NCI-H1417 treated with DMSO at 0.1 percent for 48 hours (cell line): Measurements from ENCODE around the gene RNU6-9.

Experiments
- DNase-seq: peaks from one replicate; lab custom pipeline; 2025; lab: John Stamatoyannopoulos, UW

Gene RNU6-9

GRCh38 chr19:919199-920050, 26.1 kb downstream of the RNU6-9 start:
- peak; percentile 32 for DNase-seq

- DNase-seq = peak; percentile 32
These were observed 27.0 kb downstream of the RNU6-9 start for GRCh38 chr19:920051-920864.

GRCh38 chr19:924553-925086, 31.3 kb downstream of the RNU6-9 start:
- no peak for DNase-seq

GRCh38 chr19:925087-925525, 31.8 kb downstream of the RNU6-9 start:
- DNase-seq = peak; percentile 67

- DNase-seq = peak; percentile 71
These were observed 32.4 kb downstream of the RNU6-9 start, which contains the start of gene ARID3A for GRCh38 chr19:925526-926322. TSS of gene ARID3A (plus strand) at chr19:926035. CDS start at chr19:929529, 3,494 bp downstream.

GRCh38 chr19:926323-926588, 33.0 kb downstream of the RNU6-9 start:
- DNase-seq = no peak

- DNase-seq = no peak
These were observed 33.5 kb downstream of the RNU6-9 start for GRCh38 chr19:926589-927350.

GRCh38 chr19:927351-927779, 34.1 kb downstream of the RNU6-9 start:
- no peak for DNase-seq

- no peak for DNase-seq
These were observed 34.6 kb downstream of the RNU6-9 start for GRCh38 chr19:927780-928401.

GRCh38 chr19:928471-929202, 35.4 kb downstream of the RNU6-9 start:
- DNase-seq = no peak

- no peak for DNase-seq
These were observed 36.1 kb downstream of the RNU6-9 start for GRCh38 chr19:929203-929890.

- no peak for DNase-seq
These were observed 36.6 kb downstream of the RNU6-9 start for GRCh38 chr19:929891-930258.

GRCh38 chr19:931860-932647, 38.8 kb downstream of the RNU6-9 start:
- DNase-seq = no peak

- no peak for DNase-seq
These were observed 39.6 kb downstream of the RNU6-9 start for GRCh38 chr19:932648-933552.

- no peak for DNase-seq
These were observed 40.2 kb downstream of the RNU6-9 start for GRCh38 chr19:933553-933882.

- no peak for DNase-seq
These were observed 41.0 kb downstream of the RNU6-9 start for GRCh38 chr19:934197-934840.

GRCh38 chr19:934865-935479, 41.7 kb downstream of the RNU6-9 start:
- DNase-seq = no peak
